Esophagus muscularis mucosa (tissue), 4 donors: ENCODE data around the gene IGFBP7. TPM values are rescaled to one million over a fixed set of nuclear protein-coding genes. Genes with fewer than 3 reads are reported as not detected.
A peak's percentile ranks its signal among the peaks of the same experiment; 100 is the strongest.

Experiments
- DNase-seq: peaks from one replicate; pipeline ENCODE4 v3.0.0-alpha.2; 2017; ENCODE audit errors: extremely low spot score
- H3K27ac ChIP-seq, 4 donors: fragments of 200-600 bp; sonication (generic); replicated peaks in 1 of 4; 1 replicate in 3 of 4; 2 replicates in 1 of 4; pipeline ENCODE4 v1.5.1; 2016 to 2019; ENCODE audit warnings: mild to moderate bottlenecking in 1 of 4
- H3K27me3 ChIP-seq, 4 donors: fragments of 200-600 bp; sonication (generic); one replicate each; pipeline versions ENCODE4 v1.5.1 to v1.6.0; 2016 to 2019
- H3K36me3 ChIP-seq, 4 donors: fragments of 200-600 bp; sonication (generic); one replicate each; pipeline ENCODE4 v1.5.1; 2016 to 2019
- H3K4me1 ChIP-seq, 4 donors: fragments of 200-600 bp; sonication (generic); one replicate each; pipeline ENCODE4 v1.5.1; 2016 to 2019
- H3K4me3 ChIP-seq, 4 donors: fragments of 200-600 bp; sonication (generic); 1 replicate in 2 of 4; 2 replicates in 2 of 4; pipeline ENCODE4 v1.5.1; 2016 to 2019; ENCODE audit warnings: mild to moderate bottlenecking in 4 of 4, moderate library complexity in 1 of 4
- H3K9me3 ChIP-seq, 4 donors: fragments of 200-600 bp; sonication (generic); 1 replicate in 3 of 4; 2 replicates in 1 of 4; pipeline ENCODE4 v1.5.1; 2016 to 2019
- EP300 ChIP-seq: sonication (generic); formaldehyde crosslinking; IDR thresholded peaks from one replicate; pipeline ENCODE4 v1.6.1; 2017; ENCODE audit warnings: antibody characterized with exemption
- POLR2A ChIP-seq: fragments of 450-650 bp; IDR thresholded peaks from one replicate; pipeline ENCODE4 v1.6.1; 2017; ENCODE audit warnings: antibody characterized with exemption, moderate library complexity, mild to moderate bottlenecking, low read depth
- POLR2AphosphoS5 ChIP-seq, 2 donors: sonication (generic); formaldehyde crosslinking; IDR thresholded peaks; one replicate each; pipeline ENCODE4 v1.6.1; 2017; ENCODE audit warnings: antibody characterized with exemption in 2 of 2
- WGBS: methylation state at CpG from one replicate; pipeline ENCODE4 v1.1.5; 2018; 5-methylcytosine and 5-hydroxymethylcytosine counted together
- intact Hi-C: fragments of 100-400 bp; cut with DNase I; formaldehyde crosslinking; loops from one replicate; pipeline ENCODE4 v1.15.1; 2023
- total RNA-seq, 4 donors: library from RNA; depleted of rRNA; stranded (reverse); fragments of >200 nt; gene quantifications; one replicate each; pipeline versions ENCODE4 v1.1.0 to v1.2.1, GENCODE V29; 2016
- TF ChIP-seq, protein P1 (sequence below), 3 experiments: fragments of 200-600 bp in 2 of 3; fragments of 450-650 bp in 1 of 3; sonication (generic) in 2 of 3; IDR thresholded peaks; one replicate each; pipeline ENCODE4 v1.5.1; 2017 to 2019; ENCODE audit warnings: antibody characterized with exemption in 3 of 3, mild to moderate bottlenecking in 2 of 3, moderate library complexity in 1 of 3

IGFBP7 gene, protein sequence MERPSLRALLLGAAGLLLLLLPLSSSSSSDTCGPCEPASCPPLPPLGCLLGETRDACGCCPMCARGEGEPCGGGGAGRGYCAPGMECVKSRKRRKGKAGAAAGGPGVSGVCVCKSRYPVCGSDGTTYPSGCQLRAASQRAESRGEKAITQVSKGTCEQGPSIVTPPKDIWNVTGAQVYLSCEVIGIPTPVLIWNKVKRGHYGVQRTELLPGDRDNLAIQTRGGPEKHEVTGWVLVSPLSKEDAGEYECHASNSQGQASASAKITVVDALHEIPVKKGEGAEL
- 1,000 to 10,000 TPM in 1 of 4 donors, 100 to 1,000 TPM in 3; 712 to 1,070 (median 762) TPM for total RNA-seq

DNA sequence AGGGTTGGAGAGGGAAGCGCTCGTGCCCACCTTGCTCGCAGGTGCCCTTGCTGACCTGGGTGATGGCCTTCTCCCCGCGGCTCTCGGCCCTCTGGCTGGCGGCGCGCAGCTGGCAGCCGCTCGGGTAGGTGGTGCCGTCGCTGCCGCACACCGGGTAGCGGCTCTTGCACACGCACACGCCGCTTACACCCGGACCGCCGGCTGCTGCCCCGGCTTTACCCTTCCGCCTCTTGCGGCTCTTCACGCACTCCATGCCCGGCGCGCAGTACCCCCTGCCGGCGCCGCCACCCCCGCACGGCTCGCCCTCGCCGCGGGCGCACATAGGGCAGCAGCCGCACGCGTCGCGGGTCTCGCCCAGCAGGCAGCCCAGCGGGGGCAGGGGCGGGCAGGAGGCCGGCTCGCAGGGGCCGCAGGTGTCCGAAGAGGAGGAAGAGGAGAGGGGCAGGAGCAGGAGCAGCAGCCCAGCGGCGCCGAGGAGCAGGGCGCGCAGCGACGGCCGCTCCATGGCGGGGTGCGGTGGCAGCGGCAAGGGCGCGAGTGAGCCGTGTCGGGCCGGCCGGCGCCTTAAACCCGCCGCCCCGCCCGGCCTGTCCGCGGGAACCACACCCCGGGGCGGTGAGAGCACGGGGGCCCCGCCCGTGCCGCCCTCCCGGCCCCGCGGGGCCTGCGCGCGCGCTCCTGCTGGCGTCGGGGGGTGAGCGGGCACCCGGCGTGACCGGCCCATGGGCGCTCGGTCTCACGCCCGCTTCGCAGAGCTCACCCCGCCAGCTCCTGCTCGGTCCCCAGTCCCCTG lies at the start of gene IGFBP7:
TSS of gene IGFBP7 (minus strand) at position 539 of the 793 bp plus-strand sequence. CDS start at position 505, 34 bp downstream.
- Histone ChIP-seq H3K36me3 (no peaks in the 10 kb centered on the region), H3K9me3 (no peaks in the 10 kb centered on the region), H3K27me3 (no peaks in the 10 kb centered on the region), H3K27ac (peak within 1 kb of the TSS; percentile 93 to 98 (median 98)), H3K4me1 (peaks cover 29 to 76% (median 59%) of the 10 kb centered on the region in 4 donors), H3K4me3 (peak within 1 kb of the TSS; percentile 84 to 97 (median 92))
- DNase-seq, result no peak
- no CpG with 5 or more reads among the region's 101 CpGs for WGBS
- TF ChIP-seq POLR2AphosphoS5 (IDR thresholded peaks at IDR 0.05), result peak in 1 of 2 donors; percentile 89
- no peak for TF ChIP-seq POLR2A
- no peak for TF ChIP-seq EP300
- TF ChIP-seq, protein P1, sequence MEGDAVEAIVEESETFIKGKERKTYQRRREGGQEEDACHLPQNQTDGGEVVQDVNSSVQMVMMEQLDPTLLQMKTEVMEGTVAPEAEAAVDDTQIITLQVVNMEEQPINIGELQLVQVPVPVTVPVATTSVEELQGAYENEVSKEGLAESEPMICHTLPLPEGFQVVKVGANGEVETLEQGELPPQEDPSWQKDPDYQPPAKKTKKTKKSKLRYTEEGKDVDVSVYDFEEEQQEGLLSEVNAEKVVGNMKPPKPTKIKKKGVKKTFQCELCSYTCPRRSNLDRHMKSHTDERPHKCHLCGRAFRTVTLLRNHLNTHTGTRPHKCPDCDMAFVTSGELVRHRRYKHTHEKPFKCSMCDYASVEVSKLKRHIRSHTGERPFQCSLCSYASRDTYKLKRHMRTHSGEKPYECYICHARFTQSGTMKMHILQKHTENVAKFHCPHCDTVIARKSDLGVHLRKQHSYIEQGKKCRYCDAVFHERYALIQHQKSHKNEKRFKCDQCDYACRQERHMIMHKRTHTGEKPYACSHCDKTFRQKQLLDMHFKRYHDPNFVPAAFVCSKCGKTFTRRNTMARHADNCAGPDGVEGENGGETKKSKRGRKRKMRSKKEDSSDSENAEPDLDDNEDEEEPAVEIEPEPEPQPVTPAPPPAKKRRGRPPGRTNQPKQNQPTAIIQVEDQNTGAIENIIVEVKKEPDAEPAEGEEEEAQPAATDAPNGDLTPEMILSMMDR (IDR thresholded peaks at IDR 0.05), result peak; percentile 20 to 35 (median 31)
- intact Hi-C loops, result loop anchor here (5.0 kb wide), 1 partner anchor 73 kb away; no protein-coding TSS in a partner anchor

DNA sequence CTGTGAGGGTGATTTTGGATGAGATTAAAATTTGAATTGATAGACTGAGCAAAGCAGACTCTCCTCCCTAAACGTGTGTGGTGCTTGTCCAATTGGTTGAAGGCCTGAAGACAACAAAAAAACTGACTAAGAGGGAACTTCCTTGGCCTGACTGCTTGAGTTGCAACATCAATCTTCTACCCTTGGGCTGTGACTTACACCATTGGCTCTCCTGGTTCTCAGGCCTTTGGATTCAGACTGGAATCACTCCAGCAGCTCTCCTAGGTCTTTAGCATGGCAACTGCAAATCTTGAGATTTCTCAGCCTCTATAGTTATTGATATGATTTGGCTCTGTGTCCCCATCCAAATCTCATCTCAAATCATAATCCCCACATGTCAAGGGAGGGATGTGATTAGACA lies 49.7 kb upstream of the IGFBP7 start:
- intact Hi-C loops, result loop anchor here (5.0 kb wide), 1 partner anchor 267 kb away; no protein-coding TSS in a partner anchor
- TF ChIP-seq POLR2A (no peak), EP300 (no peak), POLR2AphosphoS5 (IDR thresholded peaks at IDR 0.05) (no peak)
- TF ChIP-seq, protein P1 (IDR thresholded peaks at IDR 0.05), result no peak
- WGBS, result 58% methylated on average over 1 of the region's 1 CpG
- Histone ChIP-seq H3K4me3 (no peak overlapping the region), H3K27me3 (no peaks in the 10 kb centered on the region), H3K27ac (no peak overlapping the region), H3K36me3 (no peaks in the 10 kb centered on the region), H3K9me3 (no peaks in the 10 kb centered on the region), H3K4me1 (peaks cover 8 to 14% (median 12%) of the 10 kb centered on the region in 4 donors)
- DNase-seq, result peak; percentile 86

DNA sequence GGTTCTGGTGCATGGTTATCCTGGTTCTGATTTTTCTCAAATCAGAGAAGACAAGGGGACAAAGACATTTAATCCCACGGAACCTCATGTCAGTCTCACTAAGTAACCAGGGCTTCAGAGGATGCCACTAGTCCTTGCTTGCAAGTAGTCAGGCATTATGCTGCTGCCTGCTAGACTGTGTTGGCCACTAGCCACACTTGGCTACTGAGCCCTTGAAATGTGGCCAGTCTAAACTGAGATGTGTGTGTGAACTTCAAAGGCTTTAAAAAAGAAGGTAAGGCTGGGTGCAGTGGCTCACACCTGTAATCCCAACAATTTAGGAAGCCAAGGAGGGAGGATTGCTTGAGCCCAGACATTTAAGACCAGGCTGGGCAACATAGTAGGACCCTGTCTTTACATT lies 48.6 kb upstream of the IGFBP7 start:
- DNase-seq, result no peak
- Histone ChIP-seq H3K36me3 (no peaks in the 10 kb centered on the region), H3K4me1 (peaks cover 3 to 8% (median 6%) of the 10 kb centered on the region in 4 donors), H3K27ac (no peak overlapping the region), H3K9me3 (no peaks in the 10 kb centered on the region), H3K4me3 (no peak overlapping the region), H3K27me3 (no peaks in the 10 kb centered on the region)
- intact Hi-C loops, result no loop called here
- WGBS, result no CpG with 5 or more reads among the region's 1 CpG
- TF ChIP-seq POLR2A, result no peak
- TF ChIP-seq, protein P1 (IDR thresholded peaks at IDR 0.05), result no peak

DNA sequence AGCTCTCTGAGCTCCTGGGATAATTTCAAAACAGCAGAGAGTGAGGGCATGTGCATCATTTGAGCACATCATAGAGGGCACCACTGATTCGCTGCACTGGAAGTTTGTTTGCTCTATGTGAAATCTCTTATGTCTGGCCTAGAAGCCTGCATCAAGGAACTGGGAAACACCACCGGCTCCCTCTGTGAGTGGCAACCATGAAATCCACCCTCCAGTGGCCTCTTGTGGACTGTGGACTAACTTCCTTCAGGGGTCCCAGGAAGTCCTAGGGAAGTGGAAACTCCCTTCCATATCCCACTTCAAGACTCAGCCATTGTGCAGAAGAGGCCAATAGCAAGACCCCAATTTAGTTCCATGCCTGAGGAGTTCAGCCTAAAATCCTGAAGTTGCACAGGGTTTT lies 48.0 kb upstream of the IGFBP7 start:
- Histone ChIP-seq H3K4me3 (no peak overlapping the region), H3K27me3 (no peaks in the 10 kb centered on the region), H3K36me3 (no peaks in the 10 kb centered on the region), H3K27ac (no peak overlapping the region), H3K4me1 (peaks cover under 1 to 2% (median 1%) of the 10 kb centered on the region in 4 donors), H3K9me3 (no peaks in the 10 kb centered on the region)
- WGBS, result no CpG with 5 or more reads among the region's 2 CpGs
- TF ChIP-seq EP300 (no peak), POLR2A (no peak)
- TF ChIP-seq, protein P1 (IDR thresholded peaks at IDR 0.05), result peak in 1 of 3 experiments; percentile 6
- no peak for DNase-seq
- intact Hi-C loops, result no loop called here
